ENCODE results near the gene ZNHIT3. TPM values are rescaled to one million over a fixed set of nuclear protein-coding genes. Genes with fewer than 3 reads are reported as not detected.

ZNHIT3 gene
- total and polyA plus RNA-seq, 3 donors from 2014 or later: 45.8 to 123 (median 46.0) TPM

DNA sequence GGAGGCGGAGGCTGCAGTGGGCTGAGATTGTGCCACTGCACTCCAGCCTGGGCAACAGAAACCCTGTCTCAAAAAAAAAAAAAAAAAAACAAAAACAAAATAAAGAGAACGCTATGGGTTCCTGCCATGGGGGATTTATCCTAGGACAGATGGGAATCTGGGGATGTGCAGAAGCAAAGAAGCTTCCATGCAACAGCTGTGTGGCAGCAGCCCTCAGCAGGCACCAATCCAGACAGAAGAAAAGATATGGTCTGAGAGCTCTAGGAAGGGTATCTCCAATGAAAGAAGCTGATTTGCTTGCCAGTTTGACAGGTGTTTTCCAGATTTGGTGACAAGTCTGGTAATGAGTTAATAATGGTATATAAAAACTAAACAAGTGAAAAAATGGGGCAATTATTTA lies 36.6 kb downstream of the ZNHIT3 start:
- no peaks in the 10 kb centered on the region for H3K9me3 ChIP-seq
- intact Hi-C loops (cut with DNase I; ENCODE audit: low total_unique reads): no loop called here
- 92 to 98% methylated on average over 2 of the region's 2 CpGs for WGBS, 2 donors
- TF ChIP-seq, protein P1, sequence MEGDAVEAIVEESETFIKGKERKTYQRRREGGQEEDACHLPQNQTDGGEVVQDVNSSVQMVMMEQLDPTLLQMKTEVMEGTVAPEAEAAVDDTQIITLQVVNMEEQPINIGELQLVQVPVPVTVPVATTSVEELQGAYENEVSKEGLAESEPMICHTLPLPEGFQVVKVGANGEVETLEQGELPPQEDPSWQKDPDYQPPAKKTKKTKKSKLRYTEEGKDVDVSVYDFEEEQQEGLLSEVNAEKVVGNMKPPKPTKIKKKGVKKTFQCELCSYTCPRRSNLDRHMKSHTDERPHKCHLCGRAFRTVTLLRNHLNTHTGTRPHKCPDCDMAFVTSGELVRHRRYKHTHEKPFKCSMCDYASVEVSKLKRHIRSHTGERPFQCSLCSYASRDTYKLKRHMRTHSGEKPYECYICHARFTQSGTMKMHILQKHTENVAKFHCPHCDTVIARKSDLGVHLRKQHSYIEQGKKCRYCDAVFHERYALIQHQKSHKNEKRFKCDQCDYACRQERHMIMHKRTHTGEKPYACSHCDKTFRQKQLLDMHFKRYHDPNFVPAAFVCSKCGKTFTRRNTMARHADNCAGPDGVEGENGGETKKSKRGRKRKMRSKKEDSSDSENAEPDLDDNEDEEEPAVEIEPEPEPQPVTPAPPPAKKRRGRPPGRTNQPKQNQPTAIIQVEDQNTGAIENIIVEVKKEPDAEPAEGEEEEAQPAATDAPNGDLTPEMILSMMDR (IDR thresholded peaks at IDR 0.05): no peak
- TF ChIP-seq POLR2A (IDR thresholded peaks at IDR 0.05): no peak
- no peaks in the 10 kb centered on the region for H3K27me3 ChIP-seq
- H3K4me3 ChIP-seq: no peak overlapping the region
- no peak for DNase-seq
- no peaks in the 10 kb centered on the region for H3K36me3 ChIP-seq (ENCODE audit: low read depth, missing control alignments)
- no peaks in the 10 kb centered on the region for H3K4me1 ChIP-seq
- H3K27ac ChIP-seq: no peak overlapping the region

DNA sequence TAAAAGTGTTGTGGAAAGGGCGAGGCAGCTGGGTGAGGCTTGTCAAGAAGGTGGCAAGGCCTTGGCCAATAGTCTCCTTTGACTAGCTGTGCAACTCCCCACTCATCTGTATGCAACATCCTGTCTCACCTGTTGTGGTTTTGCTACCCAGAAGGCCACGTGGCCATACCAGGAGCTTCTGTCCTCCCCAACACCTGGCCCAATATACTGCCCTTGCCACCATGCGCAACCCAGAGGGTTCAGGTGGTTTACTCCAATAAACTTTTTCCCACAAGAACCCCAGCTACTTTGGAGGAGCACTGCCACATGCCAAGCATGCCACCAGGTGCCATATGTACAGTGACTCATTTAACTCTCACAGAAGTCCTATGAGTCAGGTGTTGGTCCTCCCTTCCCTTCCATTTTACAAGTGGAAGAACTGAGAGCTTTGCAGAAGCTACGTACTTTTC lies 38.0 kb downstream of the ZNHIT3 start:
- H3K4me3 ChIP-seq: no peak overlapping the region
- H3K27me3 ChIP-seq: no peaks in the 10 kb centered on the region
- H3K9me3 ChIP-seq: no peaks in the 10 kb centered on the region
- 99 to 100% methylated on average over 4 of the region's 4 CpGs for WGBS, 2 donors
- no peak overlapping the region for H3K27ac ChIP-seq
- no peak for TF ChIP-seq POLR2A (IDR thresholded peaks at IDR 0.05)
- TF ChIP-seq, protein P1 (IDR thresholded peaks at IDR 0.05): no peak
- no peaks in the 10 kb centered on the region for H3K4me1 ChIP-seq
- no peaks in the 10 kb centered on the region for H3K36me3 ChIP-seq (ENCODE audit: low read depth, missing control alignments)
- intact Hi-C loops (cut with DNase I; ENCODE audit: low total_unique reads): no loop called here
- DNase-seq: peak; percentile 4

DNA sequence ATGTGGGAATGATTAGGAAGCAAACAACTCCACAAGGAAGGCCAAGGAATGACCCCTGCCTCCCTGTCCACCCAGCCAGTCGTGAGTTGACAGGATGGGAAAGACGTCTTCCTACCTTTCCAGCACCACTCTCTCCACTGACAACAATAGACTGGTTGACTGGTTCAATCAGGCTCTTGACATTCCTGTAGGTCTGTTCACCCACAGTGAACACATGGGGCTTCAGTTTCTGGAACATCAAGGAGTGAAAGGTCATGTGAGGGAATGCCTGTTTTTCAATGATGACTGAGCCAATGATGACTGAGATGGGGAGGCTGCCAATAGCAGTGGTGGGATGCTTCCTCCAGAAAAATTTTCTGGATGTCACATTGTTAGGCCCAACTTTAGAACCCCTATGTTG lies 38.6 kb downstream of the ZNHIT3 start:
- Histone ChIP-seq H3K9me3 (no peaks in the 10 kb centered on the region), H3K27ac (no peak overlapping the region), H3K27me3 (no peaks in the 10 kb centered on the region), H3K4me3 (no peak overlapping the region), H3K4me1 (no peaks in the 10 kb centered on the region), H3K36me3 (ENCODE audit: low read depth, missing control alignments) (no peaks in the 10 kb centered on the region)
- TF ChIP-seq, protein P1 (IDR thresholded peaks at IDR 0.05): no peak
- TF ChIP-seq POLR2A (IDR thresholded peaks at IDR 0.05): no peak
- WGBS, 2 donors: 90 to 94% methylated on average over 2 of the region's 2 CpGs
- intact Hi-C loops (cut with DNase I; ENCODE audit: low total_unique reads): no loop called here
- no peak for DNase-seq

DNA sequence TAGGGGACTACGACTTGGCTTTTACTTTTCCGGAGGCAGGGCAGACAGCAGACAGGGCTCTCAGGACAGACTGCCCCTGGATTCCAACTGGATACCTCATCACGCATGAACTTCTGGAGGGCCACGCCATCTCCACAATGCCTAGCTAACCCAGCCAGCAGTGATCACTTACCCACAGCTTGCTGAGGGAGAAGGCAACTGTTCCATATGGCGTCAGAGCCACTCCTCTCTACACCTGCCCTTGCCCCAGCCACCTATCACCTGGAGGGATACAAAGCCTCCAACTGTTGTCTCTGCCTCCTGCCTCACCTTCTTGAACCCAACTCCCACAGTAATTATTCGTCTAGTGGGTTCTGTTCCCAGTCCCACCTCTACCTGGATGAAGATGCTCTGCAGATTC lies 39.4 kb downstream of the ZNHIT3 start:
- Histone ChIP-seq H3K4me1 (no peaks in the 10 kb centered on the region), H3K27me3 (no peaks in the 10 kb centered on the region), H3K36me3 (ENCODE audit: low read depth, missing control alignments) (no peaks in the 10 kb centered on the region), H3K9me3 (no peaks in the 10 kb centered on the region), H3K27ac (no peak overlapping the region), H3K4me3 (no peak overlapping the region)
- TF ChIP-seq POLR2A (IDR thresholded peaks at IDR 0.05): no peak
- TF ChIP-seq, protein P1 (IDR thresholded peaks at IDR 0.05): no peak
- intact Hi-C loops (cut with DNase I; ENCODE audit: low total_unique reads): no loop called here
- 91 to 95% methylated on average over 6 of the region's 6 CpGs for WGBS, 2 donors
- DNase-seq: peak; percentile 6

DNA sequence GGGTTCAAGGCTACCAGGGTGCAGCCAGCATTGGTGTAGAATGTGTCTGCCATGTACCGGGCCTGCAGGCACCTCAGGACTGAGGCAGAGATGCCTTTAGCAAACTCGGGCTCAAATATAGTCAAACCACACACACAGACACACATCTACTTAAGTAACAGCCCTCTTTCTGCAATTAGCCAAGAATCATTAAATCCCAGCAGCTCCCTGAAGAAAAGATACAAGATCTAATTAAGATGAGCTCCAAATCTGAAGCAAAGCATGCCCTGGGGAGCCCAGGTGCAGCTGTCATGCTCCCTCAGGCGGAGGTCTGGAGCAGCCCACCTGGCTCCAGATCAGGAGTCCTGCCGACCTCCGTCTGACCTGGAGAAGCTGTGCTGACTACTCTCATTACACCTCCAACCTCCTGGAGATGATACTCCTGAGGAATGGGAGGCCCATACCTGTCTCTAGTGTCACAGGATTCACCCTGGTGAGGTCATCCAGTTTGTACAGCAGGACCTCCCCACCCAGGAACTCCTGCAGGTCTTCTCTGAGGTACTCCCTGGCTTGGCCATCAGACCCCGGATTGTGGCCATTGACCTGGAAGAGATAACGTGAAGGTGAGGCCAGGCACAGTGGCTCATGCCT lies 41.3 kb downstream of the ZNHIT3 start:
- Histone ChIP-seq H3K9me3 (no peaks in the 10 kb centered on the region), H3K4me1 (no peaks in the 10 kb centered on the region), H3K27me3 (no peaks in the 10 kb centered on the region), H3K27ac (no peak overlapping the region), H3K36me3 (ENCODE audit: low read depth, missing control alignments) (no peaks in the 10 kb centered on the region), H3K4me3 (no peak overlapping the region)
- DNase-seq: peak; percentile 7
- TF ChIP-seq, protein P1 (IDR thresholded peaks at IDR 0.05): no peak
- no peak for TF ChIP-seq POLR2A (IDR thresholded peaks at IDR 0.05)
- WGBS, 2 donors: 86 to 95% methylated on average over 6 to 7 of the region's 7 CpGs
- intact Hi-C loops (cut with DNase I; ENCODE audit: low total_unique reads): no loop called here

Data from testis (tissue), 3 donors.